HEK293 (cell line): Measurements from ENCODE around the gene CDCA3.

ENCODE experiments used
- BCL11A ChIP-seq: fragments of 450-650 bp; formaldehyde crosslinking; IDR thresholded peaks from 2 replicates; pipeline ENCODE4 v1.5.1; 2016; ENCODE audit warnings: low read depth, missing biosample characterization, missing genetic modification characterization
- GFI1B ChIP-seq: fragments of 450-650 bp; formaldehyde crosslinking; IDR thresholded peaks from 2 replicates; pipeline ENCODE4 v1.5.1; 2016; ENCODE audit warnings: missing biosample characterization, missing genetic modification characterization
- IKZF3 ChIP-seq: fragments of 450-650 bp; IDR thresholded peaks from 2 replicates; pipeline ENCODE4 v1.5.0; 2018; ENCODE audit warnings: missing biosample characterization, mild to moderate bottlenecking, missing genetic modification characterization, moderate library complexity
- KLF10 ChIP-seq: fragments of 450-650 bp; IDR thresholded peaks from 2 replicates; pipeline ENCODE4 v1.5.1; 2018; ENCODE audit warnings: missing biosample characterization, mild to moderate bottlenecking, missing genetic modification characterization
- MEIS1 ChIP-seq: sonication (generic); formaldehyde crosslinking; IDR thresholded peaks from 2 replicates; pipeline ENCODE4 v1.8.1; 2022; ENCODE audit warnings: missing genetic modification reagents, mild to moderate bottlenecking, borderline replicate concordance
- YY1 ChIP-seq: fragments of 450-650 bp; formaldehyde crosslinking; IDR thresholded peaks from 2 replicates; pipeline ENCODE4 v1.5.1; 2018; ENCODE audit warnings: missing biosample characterization, missing genetic modification characterization
- ZBTB49 ChIP-seq: fragments of 450-650 bp; formaldehyde crosslinking; IDR thresholded peaks from 2 replicates; pipeline ENCODE4 v1.5.1; 2016; ENCODE audit warnings: missing biosample characterization, missing genetic modification characterization, low read depth
- ZIC2 ChIP-seq: fragments of 450-650 bp; formaldehyde crosslinking; IDR thresholded peaks from 2 replicates; pipeline ENCODE4 v1.5.1; 2016; ENCODE audit warnings: missing biosample characterization, missing genetic modification characterization
- ZNF10 ChIP-seq: fragments of 450-650 bp; formaldehyde crosslinking; IDR thresholded peaks from 2 replicates; pipeline ENCODE4 v1.5.1; 2017; ENCODE audit warnings: missing biosample characterization, missing genetic modification characterization
- ZNF133 ChIP-seq: fragments of 450-650 bp; formaldehyde crosslinking; IDR thresholded peaks from 2 replicates; pipeline ENCODE4 v1.5.1; 2016; ENCODE audit warnings: missing biosample characterization, missing genetic modification characterization
- ZNF155 ChIP-seq: fragments of 450-650 bp; formaldehyde crosslinking; IDR thresholded peaks from 2 replicates; pipeline ENCODE4 v1.5.1; 2016; ENCODE audit warnings: missing biosample characterization, missing genetic modification characterization
- ZNF174 ChIP-seq: fragments of 450-650 bp; formaldehyde crosslinking; IDR thresholded peaks from 2 replicates; pipeline ENCODE4 v1.5.0; 2017; ENCODE audit warnings: missing biosample characterization, mild to moderate bottlenecking, missing genetic modification characterization
- ZNF280D ChIP-seq: fragments of 450-650 bp; formaldehyde crosslinking; IDR thresholded peaks from 2 replicates; pipeline ENCODE4 v1.5.1; 2016; ENCODE audit warnings: missing biosample characterization, missing genetic modification characterization
- ZNF48 ChIP-seq: fragments of 450-650 bp; formaldehyde crosslinking; IDR thresholded peaks from 2 replicates; pipeline ENCODE4 v1.5.1; 2016; ENCODE audit warnings: missing biosample characterization, missing genetic modification characterization
- ZNF549 ChIP-seq: fragments of 450-650 bp; IDR thresholded peaks from 2 replicates; pipeline ENCODE4 v1.5.1; 2018; ENCODE audit warnings: missing biosample characterization, missing genetic modification characterization, mild to moderate bottlenecking, inconsistent platforms, moderate library complexity
- ZNF558 ChIP-seq: fragments of 450-650 bp; formaldehyde crosslinking; IDR thresholded peaks from 2 replicates; pipeline ENCODE4 v1.5.1; 2016; ENCODE audit warnings: missing biosample characterization, missing genetic modification characterization
- ZNF600 ChIP-seq: fragments of 450-650 bp; formaldehyde crosslinking; IDR thresholded peaks from 2 replicates; pipeline ENCODE4 v1.5.1; 2016; ENCODE audit warnings: missing biosample characterization, missing genetic modification characterization
- ZNF621 ChIP-seq: fragments of 450-650 bp; formaldehyde crosslinking; IDR thresholded peaks from 2 replicates; pipeline ENCODE4 v1.5.1; 2017; ENCODE audit warnings: missing biosample characterization, missing genetic modification characterization
- ZNF660 ChIP-seq: fragments of 450-650 bp; IDR thresholded peaks from 2 replicates; pipeline ENCODE4 v1.5.1; 2018; ENCODE audit warnings: missing biosample characterization, mild to moderate bottlenecking, missing genetic modification characterization
- ZNF830 ChIP-seq: fragments of 450-650 bp; IDR thresholded peaks from 2 replicates; pipeline ENCODE4 v1.5.0; 2018; ENCODE audit warnings: missing biosample characterization, missing genetic modification characterization, low read depth, mild to moderate bottlenecking, moderate library complexity
- TF ChIP-seq, protein P1 (sequence below): fragments of 450-650 bp; formaldehyde crosslinking; IDR thresholded peaks from 2 replicates; pipeline ENCODE4 v1.5.1; 2016; ENCODE audit warnings: missing biosample characterization, missing genetic modification characterization, borderline replicate concordance
- TF ChIP-seq, protein P2 (sequence below): fragments of 450-650 bp; formaldehyde crosslinking; IDR thresholded peaks from 2 replicates; pipeline ENCODE4 v1.5.1; 2017; ENCODE audit warnings: missing biosample characterization, mild to moderate bottlenecking, missing genetic modification characterization, moderate library complexity

The CDCA3 gene

GRCh38 chr12:6851921-6852650, 1.0 kb upstream of the CDCA3 start, which contains the start of gene USP5 (continued):
- TF ChIP-seq, protein P1, sequence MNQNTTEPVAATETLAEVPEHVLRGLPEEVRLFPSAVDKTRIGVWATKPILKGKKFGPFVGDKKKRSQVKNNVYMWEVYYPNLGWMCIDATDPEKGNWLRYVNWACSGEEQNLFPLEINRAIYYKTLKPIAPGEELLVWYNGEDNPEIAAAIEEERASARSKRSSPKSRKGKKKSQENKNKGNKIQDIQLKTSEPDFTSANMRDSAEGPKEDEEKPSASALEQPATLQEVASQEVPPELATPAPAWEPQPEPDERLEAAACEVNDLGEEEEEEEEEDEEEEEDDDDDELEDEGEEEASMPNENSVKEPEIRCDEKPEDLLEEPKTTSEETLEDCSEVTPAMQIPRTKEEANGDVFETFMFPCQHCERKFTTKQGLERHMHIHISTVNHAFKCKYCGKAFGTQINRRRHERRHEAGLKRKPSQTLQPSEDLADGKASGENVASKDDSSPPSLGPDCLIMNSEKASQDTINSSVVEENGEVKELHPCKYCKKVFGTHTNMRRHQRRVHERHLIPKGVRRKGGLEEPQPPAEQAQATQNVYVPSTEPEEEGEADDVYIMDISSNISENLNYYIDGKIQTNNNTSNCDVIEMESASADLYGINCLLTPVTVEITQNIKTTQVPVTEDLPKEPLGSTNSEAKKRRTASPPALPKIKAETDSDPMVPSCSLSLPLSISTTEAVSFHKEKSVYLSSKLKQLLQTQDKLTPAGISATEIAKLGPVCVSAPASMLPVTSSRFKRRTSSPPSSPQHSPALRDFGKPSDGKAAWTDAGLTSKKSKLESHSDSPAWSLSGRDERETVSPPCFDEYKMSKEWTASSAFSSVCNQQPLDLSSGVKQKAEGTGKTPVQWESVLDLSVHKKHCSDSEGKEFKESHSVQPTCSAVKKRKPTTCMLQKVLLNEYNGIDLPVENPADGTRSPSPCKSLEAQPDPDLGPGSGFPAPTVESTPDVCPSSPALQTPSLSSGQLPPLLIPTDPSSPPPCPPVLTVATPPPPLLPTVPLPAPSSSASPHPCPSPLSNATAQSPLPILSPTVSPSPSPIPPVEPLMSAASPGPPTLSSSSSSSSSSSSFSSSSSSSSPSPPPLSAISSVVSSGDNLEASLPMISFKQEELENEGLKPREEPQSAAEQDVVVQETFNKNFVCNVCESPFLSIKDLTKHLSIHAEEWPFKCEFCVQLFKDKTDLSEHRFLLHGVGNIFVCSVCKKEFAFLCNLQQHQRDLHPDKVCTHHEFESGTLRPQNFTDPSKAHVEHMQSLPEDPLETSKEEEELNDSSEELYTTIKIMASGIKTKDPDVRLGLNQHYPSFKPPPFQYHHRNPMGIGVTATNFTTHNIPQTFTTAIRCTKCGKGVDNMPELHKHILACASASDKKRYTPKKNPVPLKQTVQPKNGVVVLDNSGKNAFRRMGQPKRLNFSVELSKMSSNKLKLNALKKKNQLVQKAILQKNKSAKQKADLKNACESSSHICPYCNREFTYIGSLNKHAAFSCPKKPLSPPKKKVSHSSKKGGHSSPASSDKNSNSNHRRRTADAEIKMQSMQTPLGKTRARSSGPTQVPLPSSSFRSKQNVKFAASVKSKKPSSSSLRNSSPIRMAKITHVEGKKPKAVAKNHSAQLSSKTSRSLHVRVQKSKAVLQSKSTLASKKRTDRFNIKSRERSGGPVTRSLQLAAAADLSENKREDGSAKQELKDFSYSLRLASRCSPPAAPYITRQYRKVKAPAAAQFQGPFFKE (tag by site-specific recombination) = no peak
- TF ChIP-seq ZNF830 (tag by site-specific recombination) (no peak), ZNF48 (tag by site-specific recombination) (no peak), ZNF600 (tag by site-specific recombination) (no peak), ZNF174 (no peak), ZBTB49 (tag by site-specific recombination) (no peak), ZNF10 (tag by site-specific recombination) (0 out of 2 replicates have a peak, but pooled peaks have one; percentile 51), ZIC2 (tag by site-specific recombination) (peak; percentile 64), YY1 (tag by site-specific recombination) (peak; percentile 95), ZNF280D (tag by site-specific recombination) (no peak), ZNF155 (tag by site-specific recombination) (no peak), MEIS1 (CRISPR knock-in tag) (no peak), ZNF558 (tag by site-specific recombination) (no peak), ZNF133 (no peak), KLF10 (peak; percentile 37; the same call in 1 of the 2 replicates), ZNF621 (tag by site-specific recombination) (no peak), BCL11A (no peak), GFI1B (tag by site-specific recombination) (no peak), ZNF549 (no peak), IKZF3 (no peak), ZNF660 (tag by site-specific recombination) (no peak)
- TF ChIP-seq, protein P2, sequence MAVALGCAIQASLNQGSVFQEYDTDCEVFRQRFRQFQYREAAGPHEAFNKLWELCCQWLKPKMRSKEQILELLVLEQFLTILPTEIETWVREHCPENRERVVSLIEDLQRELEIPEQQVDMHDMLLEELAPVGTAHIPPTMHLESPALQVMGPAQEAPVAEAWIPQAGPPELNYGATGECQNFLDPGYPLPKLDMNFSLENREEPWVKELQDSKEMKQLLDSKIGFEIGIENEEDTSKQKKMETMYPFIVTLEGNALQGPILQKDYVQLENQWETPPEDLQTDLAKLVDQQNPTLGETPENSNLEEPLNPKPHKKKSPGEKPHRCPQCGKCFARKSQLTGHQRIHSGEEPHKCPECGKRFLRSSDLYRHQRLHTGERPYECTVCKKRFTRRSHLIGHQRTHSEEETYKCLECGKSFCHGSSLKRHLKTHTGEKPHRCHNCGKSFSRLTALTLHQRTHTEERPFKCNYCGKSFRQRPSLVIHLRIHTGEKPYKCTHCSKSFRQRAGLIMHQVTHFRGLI (tag by site-specific recombination) = peak; percentile 51
